Spleen (tissue), 11 donors: ENCODE data around the gene NIPAL3. TPM values are rescaled to one million over a fixed set of nuclear protein-coding genes. Genes with fewer than 3 reads are reported as not detected.
"Not testable (repeated sequence)": the region's sequence is repeated elsewhere in the genome, so short reads cannot be mapped to it uniquely, and the experiment has no call there.

Experiments
- DNase-seq: peaks from one replicate; pipeline ENCODE4 v3.0.0-alpha.2; 2020
- H3K27ac ChIP-seq, 8 donors: fragments of 200-600 bp; sonication (generic) in 7 of 8; 1 replicate in 4 of 8; 2 replicates in 4 of 8; pipeline versions ENCODE4 v1.5.0 to v1.8.0; 2016 to 2021; ENCODE audit warnings: inconsistent platforms in 4 of 8, mild to moderate bottlenecking in 4 of 8, moderate library complexity in 1 of 8
- H3K27me3 ChIP-seq, 7 donors: fragments of 200-600 bp; sonication (generic) in 6 of 7; replicated peaks in 1 of 7; 1 replicate in 4 of 7; 2 replicates in 3 of 7; pipeline versions ENCODE4 v1.5.0 to v1.8.0; 2016 to 2021; ENCODE audit warnings: inconsistent platforms in 3 of 7, mild to moderate bottlenecking in 1 of 7
- H3K36me3 ChIP-seq, 6 donors: fragments of 200-600 bp; sonication (generic) in 5 of 6; 1 replicate in 4 of 6; 2 replicates in 2 of 6; pipeline versions ENCODE4 v1.5.0 to v1.8.0; 2016 to 2021; ENCODE audit warnings: inconsistent platforms in 2 of 6
- H3K4me1 ChIP-seq, 6 donors: fragments of 200-600 bp; sonication (generic) in 5 of 6; 1 replicate in 3 of 6; 2 replicates in 3 of 6; pipeline versions ENCODE4 v1.5.0 to v1.8.0; 2016 to 2021; ENCODE audit warnings: inconsistent platforms in 3 of 6
- H3K4me3 ChIP-seq, 8 donors: fragments of 200-600 bp; sonication (generic) in 7 of 8; 1 replicate in 4 of 8; 2 replicates in 4 of 8; pipeline versions ENCODE4 v1.5.0 to v1.8.0; 2016 to 2021; ENCODE audit warnings: inconsistent platforms in 4 of 8, mild to moderate bottlenecking in 4 of 8, moderate library complexity in 2 of 8
- H3K9me3 ChIP-seq, 8 donors: fragments of 200-600 bp; sonication (generic) in 7 of 8; 1 replicate in 4 of 8; 2 replicates in 4 of 8; pipeline versions ENCODE4 v1.5.0 to v1.8.0; 2016 to 2021; ENCODE audit warnings: inconsistent platforms in 4 of 8
- POLR2A ChIP-seq, 3 donors: fragments of 450-650 bp; IDR thresholded peaks; one replicate each; pipeline ENCODE4 v1.5.1; 2017; ENCODE audit warnings: antibody characterized with exemption in 3 of 3, mild to moderate bottlenecking in 1 of 3
- POLR2AphosphoS5 ChIP-seq, 3 donors: sonication (generic); formaldehyde crosslinking; IDR thresholded peaks; one replicate each; pipeline ENCODE4 v1.5.1; 2017; ENCODE audit warnings: antibody characterized with exemption in 3 of 3
- WGBS, 5 donors: extraction: QIAGEN DNeasy Blood & Tissue Kit in 3 of 5; methylation state at CpG; one replicate each; pipeline versions ENCODE4 v1.1.5 to v1.1.7; 2013 to 2018; 5-methylcytosine and 5-hydroxymethylcytosine counted together
- intact Hi-C: fragments of 100-400 bp; cut with DNase I; formaldehyde crosslinking; loops from one replicate; pipeline ENCODE4 v1.15.0; 2023; ENCODE audit warnings: low total_unique reads
- polyA plus RNA-seq, 3 donors: library from polyadenylated mRNA; stranded (reverse); fragments of 200-250 nt; gene quantifications; one replicate each; pipeline ENCODE4 v1.2.1, GENCODE V29; 2013
- total RNA-seq, 7 donors: library from RNA; depleted of rRNA in 3 of 7; stranded (reverse); fragments of >200 nt in 3 of 7; fragmentation: NEBNext Ultra II Directional in 4 of 7; extraction: Animal tissue kit (Norgen Biotek cat#: 25700) in 4 of 7; gene quantifications; one replicate each; pipeline versions ENCODE4 v1.1.0 to v1.2.1, GENCODE V29; 2016 to 2021
- TF ChIP-seq, protein P1 (sequence below), 11 experiments: fragments of 200-600 bp in 7 of 11; fragments of 450-650 bp in 4 of 11; sonication (generic) in 4 of 11; IDR thresholded peaks in 8 of 11; conservative IDR thresholded peaks in 3 of 11; 1 replicate in 7 of 11; 2 replicates in 4 of 11; pipeline versions ENCODE4 v1.4.0 to v1.8.0; 2016 to 2021; ENCODE audit warnings: antibody characterized with exemption in 11 of 11, inconsistent platforms in 4 of 11, mild to moderate bottlenecking in 1 of 11
- donor health status: healthy with polysubstance abuse.
- donor health status: DM: no; HTN: no; CAD: no; lungs with moderate emphysema.
- donor health status: DM: no; HTN: no; CAD: no.
- donor health status: Bipolar disorder and iron deficiency.
- donor health status: healthy.
- donor health status: DM: no; HTN: no; CAD: no.
- donor health status: DM: yes; HTN: yes; CAD: no.

The NIPAL3 gene
- total and polyA plus RNA-seq, 10 donors, result 5.3 to 49.2 (median 24.7) TPM

DNA sequence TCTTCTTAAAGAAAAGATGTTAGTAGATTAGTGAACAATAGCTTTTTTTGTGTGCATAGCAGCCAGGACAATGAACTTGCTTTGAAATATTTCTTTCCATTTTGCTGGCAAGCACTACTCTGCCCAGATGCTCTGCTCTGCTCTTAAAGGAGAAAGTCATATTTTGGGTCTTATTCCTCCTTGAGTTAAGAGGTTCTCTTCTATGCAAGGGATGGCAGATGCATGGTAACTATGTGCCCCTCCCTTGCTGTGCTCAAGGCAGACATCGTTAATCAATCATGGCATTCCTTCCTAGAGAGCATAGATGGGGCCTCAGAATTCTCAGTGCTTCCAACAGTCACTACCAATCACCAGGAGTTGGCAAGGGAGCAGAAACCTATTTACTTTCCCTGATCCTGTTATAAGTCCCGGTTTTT lies 27.6 kb downstream of the NIPAL3 start:
- H3K36me3 ChIP-seq, result peaks cover 0 to 91% (median 35%) of the 10 kb centered on the region in 6 donors
- intact Hi-C loops, result no loop called here
- TF ChIP-seq POLR2AphosphoS5 (IDR thresholded peaks at IDR 0.05), result no peak
- TF ChIP-seq, protein P1, sequence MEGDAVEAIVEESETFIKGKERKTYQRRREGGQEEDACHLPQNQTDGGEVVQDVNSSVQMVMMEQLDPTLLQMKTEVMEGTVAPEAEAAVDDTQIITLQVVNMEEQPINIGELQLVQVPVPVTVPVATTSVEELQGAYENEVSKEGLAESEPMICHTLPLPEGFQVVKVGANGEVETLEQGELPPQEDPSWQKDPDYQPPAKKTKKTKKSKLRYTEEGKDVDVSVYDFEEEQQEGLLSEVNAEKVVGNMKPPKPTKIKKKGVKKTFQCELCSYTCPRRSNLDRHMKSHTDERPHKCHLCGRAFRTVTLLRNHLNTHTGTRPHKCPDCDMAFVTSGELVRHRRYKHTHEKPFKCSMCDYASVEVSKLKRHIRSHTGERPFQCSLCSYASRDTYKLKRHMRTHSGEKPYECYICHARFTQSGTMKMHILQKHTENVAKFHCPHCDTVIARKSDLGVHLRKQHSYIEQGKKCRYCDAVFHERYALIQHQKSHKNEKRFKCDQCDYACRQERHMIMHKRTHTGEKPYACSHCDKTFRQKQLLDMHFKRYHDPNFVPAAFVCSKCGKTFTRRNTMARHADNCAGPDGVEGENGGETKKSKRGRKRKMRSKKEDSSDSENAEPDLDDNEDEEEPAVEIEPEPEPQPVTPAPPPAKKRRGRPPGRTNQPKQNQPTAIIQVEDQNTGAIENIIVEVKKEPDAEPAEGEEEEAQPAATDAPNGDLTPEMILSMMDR (IDR thresholded peaks at IDR 0.05 in 8 of 11, conservative IDR thresholded peaks at IDR 0.05 in 3 of 11), result no peak
- TF ChIP-seq POLR2A (IDR thresholded peaks at IDR 0.05), result no peak
- no peaks in the 10 kb centered on the region for H3K27me3 ChIP-seq
- no peaks in the 10 kb centered on the region for H3K9me3 ChIP-seq
- DNase-seq, result no peak
- H3K4me3 ChIP-seq, result no peak overlapping the region
- H3K4me1 ChIP-seq, result peaks cover 0 to 14% (median 0%) of the 10 kb centered on the region in 6 donors
- no peak overlapping the region for H3K27ac ChIP-seq
- WGBS, 5 donors, result 65 to 93% (median 79%) methylated on average over 2 of the region's 2 CpGs

DNA sequence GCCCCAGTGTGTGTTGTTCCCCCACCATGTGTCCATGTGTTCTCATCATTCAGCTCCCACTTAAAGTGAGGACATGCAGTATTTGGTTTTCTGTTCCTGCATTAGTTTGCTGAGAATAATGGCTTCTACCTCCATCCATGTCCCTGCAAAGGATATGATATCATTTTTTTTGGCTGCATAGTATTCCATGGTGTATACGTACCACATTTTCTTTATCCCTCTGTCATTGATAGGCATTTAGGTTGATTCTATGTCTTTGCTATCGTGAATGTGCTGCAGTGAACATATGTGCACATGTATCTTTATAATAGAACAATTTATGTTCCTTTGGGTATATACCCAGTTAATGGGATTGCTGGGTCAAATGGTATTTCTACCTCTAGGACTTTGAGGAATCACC lies 30.8 kb downstream of the NIPAL3 start:
- 94 to 100% (median 99%) methylated on average over 2 of the region's 2 CpGs for WGBS, 5 donors
- Histone ChIP-seq H3K36me3 (peaks cover 0 to 100% (median 43%) of the 10 kb centered on the region in 6 donors), H3K4me1 (peaks cover 0 to 14% (median 0%) of the 10 kb centered on the region in 6 donors)
- intact Hi-C loops, H3K9me3 ChIP-seq, DNase-seq, H3K4me3 ChIP-seq, H3K27me3 ChIP-seq, H3K27ac ChIP-seq: not testable (repeated sequence)

DNA sequence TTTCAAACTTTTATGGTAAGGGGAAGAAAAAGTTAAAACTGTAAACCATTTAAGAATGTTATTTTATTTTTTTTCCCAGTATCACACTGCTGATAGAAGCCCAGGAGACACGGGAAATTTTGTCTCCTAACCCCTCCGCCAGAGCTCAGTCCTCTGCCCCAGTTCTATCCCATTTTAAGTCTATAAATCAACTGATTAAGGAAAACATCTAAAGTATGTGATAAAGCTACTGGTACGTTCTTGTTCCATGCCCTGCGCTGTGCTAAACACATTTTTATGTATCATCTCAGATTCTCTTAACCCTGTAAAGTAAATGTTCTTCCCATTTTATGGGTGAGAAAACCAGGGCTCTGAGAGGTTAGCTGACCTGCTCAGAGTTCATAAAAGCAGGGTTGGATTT lies 34.7 kb downstream of the NIPAL3 start:
- H3K36me3 ChIP-seq, result peaks cover 0 to 100% (median 37%) of the 10 kb centered on the region in 6 donors
- no peak for DNase-seq

DNA sequence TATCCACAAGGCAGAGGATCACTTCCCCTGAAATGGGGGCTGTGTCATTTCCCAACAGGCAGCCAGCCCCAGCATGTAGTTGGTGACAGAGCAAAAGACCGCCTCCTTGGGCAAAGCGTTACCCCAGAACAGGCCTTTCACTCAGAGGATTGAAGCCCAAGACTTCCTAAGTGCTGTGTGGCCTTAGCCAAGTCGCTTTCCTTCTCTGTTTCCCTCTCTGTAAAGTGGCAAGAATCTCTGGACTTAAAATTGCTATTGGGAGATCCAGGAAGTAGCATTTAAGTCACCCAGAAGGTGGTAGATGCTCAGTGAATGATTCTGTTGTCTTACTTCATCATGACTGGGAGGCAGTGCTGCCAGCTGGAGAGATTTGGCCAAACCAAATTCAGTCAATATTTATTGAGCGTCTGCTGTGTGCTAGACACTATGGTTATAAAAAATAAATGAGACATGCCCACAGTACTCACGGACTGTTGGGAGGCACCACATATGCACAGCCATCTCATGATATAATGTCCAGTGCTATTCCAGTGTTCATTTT lies 35.3 kb downstream of the NIPAL3 start:
- 94 to 96% (median 95%) methylated on average over 5 of the region's 5 CpGs for WGBS, 5 donors
- no peak for DNase-seq
- Histone ChIP-seq H3K4me3 (no peak overlapping the region), H3K36me3 (peaks cover 0 to 100% (median 43%) of the 10 kb centered on the region in 6 donors), H3K27me3 (no peaks in the 10 kb centered on the region), H3K27ac (no peak overlapping the region), H3K4me1 (no peaks in the 10 kb centered on the region), H3K9me3 (no peaks in the 10 kb centered on the region)
- TF ChIP-seq, protein P1 (IDR thresholded peaks at IDR 0.05 in 8 of 11, conservative IDR thresholded peaks at IDR 0.05 in 3 of 11), result no peak
- TF ChIP-seq POLR2A (IDR thresholded peaks at IDR 0.05) (no peak), POLR2AphosphoS5 (IDR thresholded peaks at IDR 0.05) (no peak)
- intact Hi-C loops, result no loop called here

More for the DNA sequence above, 34.7 kb downstream of the NIPAL3 start:
- Histone ChIP-seq H3K4me3 (no peak overlapping the region), H3K4me1 (peaks cover 0 to 4% (median 0%) of the 10 kb centered on the region in 6 donors), H3K27ac (no peak overlapping the region), H3K9me3 (no peaks in the 10 kb centered on the region), H3K27me3 (no peaks in the 10 kb centered on the region)
- intact Hi-C loops, result no loop called here
- TF ChIP-seq, protein P1 (IDR thresholded peaks at IDR 0.05 in 8 of 11, conservative IDR thresholded peaks at IDR 0.05 in 3 of 11), result no peak
- TF ChIP-seq POLR2A (IDR thresholded peaks at IDR 0.05) (no peak), POLR2AphosphoS5 (IDR thresholded peaks at IDR 0.05) (no peak)
- 81 to 96% (median 92%) methylated on average over 4 of the region's 4 CpGs for WGBS, 5 donors
